HEK293T (cell line): ENCODE data around the gene COL19A1.
"Not testable (repeated sequence)": the region's sequence is repeated elsewhere in the genome, so short reads cannot be mapped to it uniquely, and the experiment has no call there.

Experiments used
- CTCF ChIA-PET: fragments of 350-600 bp; formaldehyde crosslinking; extraction: SDS; loops from one replicate; lab custom pipeline; 2021; ENCODE audit warnings: antibody characterized with exemption, inconsistent platforms; lab: Yijun Ruan, JAX
- POLR2A ChIA-PET: fragments of 350-600 bp; formaldehyde crosslinking; extraction: SDS; loops from one replicate; lab custom pipeline; 2020; ENCODE audit warnings: antibody characterized with exemption, inconsistent platforms; lab: Yijun Ruan, JAX
- DNase-seq: peaks from one replicate; pipeline ENCODE4 v3.0.0; 2012; ENCODE audit warnings: mixed read lengths; ENCODE audit errors: extremely low spot score
- ARNT ChIP-seq: fragments of 450-650 bp; IDR thresholded peaks from 2 replicates; pipeline ENCODE4 v1.6.1; 2017; ENCODE audit warnings: mild to moderate bottlenecking
- BHLHE40 ChIP-seq: fragments of 450-650 bp; IDR thresholded peaks from 2 replicates; pipeline ENCODE4 v1.6.1; 2016; ENCODE audit warnings: mild to moderate bottlenecking, moderate library complexity, borderline replicate concordance
- CTBP1 ChIP-seq: fragments of 450-650 bp; IDR thresholded peaks from 2 replicates; pipeline ENCODE4 v1.6.1; 2016; ENCODE audit warnings: borderline replicate concordance
- ELF4 ChIP-seq: fragments of 450-650 bp; IDR thresholded peaks from 2 replicates; pipeline ENCODE4 v1.6.1; 2017; ENCODE audit warnings: antibody characterized with exemption
- FOXA1 ChIP-seq: fragments of 450-650 bp; IDR thresholded peaks from 2 replicates; pipeline ENCODE4 v1.6.1; 2016; ENCODE audit warnings: mild to moderate bottlenecking
- FOXK2 ChIP-seq: fragments of 450-650 bp; IDR thresholded peaks from 2 replicates; pipeline ENCODE4 v1.6.1; 2016; ENCODE audit warnings: mild to moderate bottlenecking
- FOXM1 ChIP-seq: fragments of 450-650 bp; IDR thresholded peaks from 2 replicates; pipeline ENCODE4 v1.6.1; 2017; ENCODE audit warnings: mild to moderate bottlenecking, borderline replicate concordance
- HDGF ChIP-seq: fragments of 450-650 bp; IDR thresholded peaks from 2 replicates; pipeline ENCODE4 v1.6.1; 2017; ENCODE audit warnings: antibody characterized with exemption, borderline replicate concordance
- L3MBTL2 ChIP-seq: fragments of 450-650 bp; conservative IDR thresholded peaks from 2 replicates; pipeline ENCODE4 v1.6.1; 2016; ENCODE audit warnings: mild to moderate bottlenecking
- LEF1 ChIP-seq: fragments of 450-650 bp; IDR thresholded peaks from 2 replicates; pipeline ENCODE4 v1.6.1; 2017; ENCODE audit warnings: mild to moderate bottlenecking, borderline replicate concordance
- NFRKB ChIP-seq: fragments of 450-650 bp; IDR thresholded peaks from 2 replicates; pipeline ENCODE4 v1.6.1; 2016; ENCODE audit warnings: mild to moderate bottlenecking, moderate library complexity
- PKNOX1 ChIP-seq: fragments of 450-650 bp; IDR thresholded peaks from 2 replicates; pipeline ENCODE4 v1.6.1; 2016
- SP1 ChIP-seq: fragments of 450-650 bp; IDR thresholded peaks from 2 replicates; pipeline ENCODE4 v1.6.1; 2017
- SUZ12 ChIP-seq: fragments of 450-650 bp; IDR thresholded peaks from 2 replicates; pipeline ENCODE4 v1.6.1; 2016; ENCODE audit warnings: mild to moderate bottlenecking
- TARDBP ChIP-seq: fragments of 450-650 bp; IDR thresholded peaks from 2 replicates; pipeline ENCODE4 v1.6.1; 2016
- ZNF384 ChIP-seq: fragments of 450-650 bp; IDR thresholded peaks from 2 replicates; pipeline ENCODE4 v1.6.1; 2016

Gene COL19A1

GRCh38 chr6:69988458-69989126, 122.2 kb downstream of the COL19A1 start:
- DNase-seq: no peak
- POLR2A ChIA-PET: no interaction called here
- TF ChIP-seq SP1: no peak
- no peak for TF ChIP-seq TARDBP
- no peak for TF ChIP-seq NFRKB
- TF ChIP-seq L3MBTL2: no peak
- no peak for TF ChIP-seq BHLHE40
- no peak for TF ChIP-seq CTBP1
- TF ChIP-seq PKNOX1: no peak
- no peak for TF ChIP-seq ZNF384
- TF ChIP-seq FOXM1: no peak
- CTCF ChIA-PET: no interaction called here

- CTCF ChIA-PET: no interaction called here
- TF ChIP-seq ELF4: no peak
- TF ChIP-seq L3MBTL2: no peak
- TF ChIP-seq PKNOX1: no peak
- no peak for TF ChIP-seq FOXM1
- TF ChIP-seq ZNF384: no peak
- no peak for TF ChIP-seq ARNT
- TF ChIP-seq HDGF: no peak
- no peak for TF ChIP-seq FOXK2
- no peak for TF ChIP-seq CTBP1
- no peak for TF ChIP-seq TARDBP
- TF ChIP-seq SP1: no peak
- TF ChIP-seq FOXA1: no peak
- no peak for TF ChIP-seq NFRKB
- TF ChIP-seq BHLHE40: no peak
- TF ChIP-seq SUZ12: no peak
- TF ChIP-seq LEF1: no peak
- DNase-seq: no peak
- POLR2A ChIA-PET: no interaction called here
These were observed 127.9 kb downstream of the COL19A1 start for GRCh38 chr6:69994251-69994650.

- TF ChIP-seq BHLHE40: no peak
- TF ChIP-seq TARDBP: no peak
- TF ChIP-seq NFRKB: no peak
- TF ChIP-seq LEF1: no peak
- TF ChIP-seq FOXK2: no peak
- no peak for TF ChIP-seq PKNOX1
- TF ChIP-seq HDGF: no peak
- no peak for TF ChIP-seq CTBP1
- TF ChIP-seq ARNT: no peak
- no peak for TF ChIP-seq SUZ12
- TF ChIP-seq FOXA1: no peak
- TF ChIP-seq ZNF384: no peak
- no peak for TF ChIP-seq FOXM1
- TF ChIP-seq ELF4: no peak
- POLR2A ChIA-PET: no interaction called here
These were observed 141.8 kb downstream of the COL19A1 start for GRCh38 chr6:70008189-70008588.

GRCh38 chr6:70010339-70010738, 144.0 kb downstream of the COL19A1 start:
- DNase-seq, POLR2A ChIA-PET, CTCF ChIA-PET: not testable (repeated sequence)

More at GRCh38 chr6:70008189-70008588, 141.8 kb downstream of the COL19A1 start:
- CTCF ChIA-PET: no interaction called here
- no peak for DNase-seq

GRCh38 chr6:70023201-70023600, 156.8 kb downstream of the COL19A1 start:
- DNase-seq, CTCF ChIA-PET, POLR2A ChIA-PET: not testable (repeated sequence)

- ChIA-PET POLR2A (no interaction called here), CTCF (no interaction called here)
- no peak for TF ChIP-seq L3MBTL2
- no peak for TF ChIP-seq ZNF384
- no peak for TF ChIP-seq FOXA1
- no peak for TF ChIP-seq LEF1
- TF ChIP-seq BHLHE40: no peak
- no peak for TF ChIP-seq ARNT
- TF ChIP-seq TARDBP: no peak
- no peak for TF ChIP-seq HDGF
- TF ChIP-seq CTBP1: no peak
- TF ChIP-seq FOXK2: no peak
- no peak for TF ChIP-seq FOXM1
- no peak for TF ChIP-seq NFRKB
- TF ChIP-seq SP1: no peak
- no peak for TF ChIP-seq SUZ12
- no peak for TF ChIP-seq ELF4
- DNase-seq: no peak
These were observed 161.9 kb downstream of the COL19A1 start for GRCh38 chr6:70028246-70028645.
